IMR-90 (cell line): ENCODE measurements around the gene MTX3. TPM values are rescaled to one million over a fixed set of nuclear protein-coding genes. Genes with fewer than 3 reads are reported as not detected.

Experiments
- ATAC-seq: fragments of 200-7000 bp; cut with Tn5 transposase; 2 replicates; pipeline ENCODE4 v1.9.1; 2020; ENCODE audit warnings: low read depth, mild to moderate bottlenecking, moderate library complexity
- BruUV-seq: library from RNA; stranded (reverse); fragments of 400-500 nt; replicated peaks from 2 replicates; lab custom pipeline; 2021; lab: Mats Ljungman, UMichigan
- CTCF ChIA-PET: fragments of 300-600 bp; formaldehyde crosslinking; extraction: SDS; loops from one replicate; lab custom pipeline; 2021; ENCODE audit warnings: antibody characterized with exemption; lab: Yijun Ruan, JAX
- POLR2A ChIA-PET: fragments of 300-600 bp; sonication (Branson Sonifier 250); formaldehyde crosslinking; loops from one replicate; lab custom pipeline; 2022; ENCODE audit warnings: antibody characterized with exemption; ENCODE audit not compliant: unreplicated experiment; lab: Charles Lee
- DNase-seq: peaks from one replicate; pipeline ENCODE4 v3.0.0; 2013
- H2AFZ ChIP-seq: replicated peaks from 2 replicates; pipeline ENCODE3; 2013; ENCODE audit warnings: low read length, mild to moderate bottlenecking; ENCODE audit not compliant: poor library complexity
- H2AK5ac ChIP-seq: 2 replicates; pipeline ENCODE4 v1.6.1; 2013; ENCODE audit warnings: low read depth, low read length, inconsistent platforms
- H2AK9ac ChIP-seq: replicated peaks from 2 replicates; pipeline ENCODE3; 2013; ENCODE audit warnings: mild to moderate bottlenecking, low read depth, low read length, moderate library complexity; ENCODE audit not compliant: poor library complexity
- H2BK120ac ChIP-seq: 2 replicates; pipeline ENCODE4 v1.6.1; 2013; ENCODE audit warnings: low read depth, low read length, inconsistent platforms
- H2BK15ac ChIP-seq: 3 replicates; pipeline ENCODE4 v1.6.1; 2013; ENCODE audit warnings: low read depth, low read length, inconsistent platforms
- H2BK20ac ChIP-seq: 2 replicates; pipeline ENCODE4 v1.6.1; 2013; ENCODE audit warnings: low read depth, mild to moderate bottlenecking, inconsistent platforms, low read length, moderate library complexity
- H2BK5ac ChIP-seq: 2 replicates; pipeline ENCODE4 v1.6.1; 2013; ENCODE audit warnings: mild to moderate bottlenecking, low read depth, low read length, inconsistent platforms; ENCODE audit not compliant: poor library complexity, severe bottlenecking
- H3K14ac ChIP-seq: replicated peaks from 2 replicates; pipeline ENCODE4 v1.6.1; 2013; ENCODE audit warnings: low read depth, low read length, inconsistent platforms
- H3K18ac ChIP-seq: 2 replicates; pipeline ENCODE4 v1.6.1; 2013; ENCODE audit warnings: low read depth, low read length, control low read depth
- H3K23ac ChIP-seq: 2 replicates; pipeline ENCODE4 v1.6.1; 2013; ENCODE audit warnings: low read depth, low read length, inconsistent platforms
- H3K27ac ChIP-seq: 2 replicates; pipeline ENCODE4 v1.5.1; 2013; ENCODE audit warnings: mild to moderate bottlenecking, control low read depth, low read length; ENCODE audit not compliant: insufficient read depth
- H3K27me3 ChIP-seq: 2 replicates; pipeline ENCODE4 v1.6.1; 2013; ENCODE audit warnings: low read length; ENCODE audit not compliant: control insufficient read depth, insufficient read depth
- H3K36me3 ChIP-seq: 2 replicates; pipeline ENCODE4 v1.6.1; 2013; ENCODE audit warnings: low read length, mixed read lengths; ENCODE audit not compliant: control insufficient read depth, insufficient read depth
- H3K4ac ChIP-seq: 2 replicates; pipeline ENCODE4 v1.6.1; 2013; ENCODE audit warnings: low read depth, low read length, inconsistent platforms
- H3K4me1 ChIP-seq: 2 replicates; pipeline ENCODE4 v1.6.1; 2013; ENCODE audit warnings: low read length, mixed read lengths; ENCODE audit not compliant: control insufficient read depth, insufficient read depth
- H3K4me2 ChIP-seq: 2 replicates; pipeline ENCODE4 v1.6.1; 2013; ENCODE audit warnings: low read depth, mild to moderate bottlenecking, control low read depth, low read length, moderate library complexity
- H3K4me3 ChIP-seq: 2 replicates; pipeline ENCODE4 v1.5.1; 2013; ENCODE audit warnings: low read depth, mild to moderate bottlenecking, control low read depth, low read length, moderate library complexity; ENCODE audit not compliant: insufficient read depth
- H3K56ac ChIP-seq: 2 replicates; pipeline ENCODE4 v1.6.1; 2013; ENCODE audit warnings: low read length, inconsistent platforms; ENCODE audit not compliant: insufficient read depth; ENCODE audit errors: extremely low read depth
- H3K79me1 ChIP-seq, 2 experiments: 2 replicates each; pipeline ENCODE4 v1.6.1; 2013; ENCODE audit warnings: low read length in 2 of 2, inconsistent platforms in 1 of 2, low read depth in 1 of 2
- H3K9ac ChIP-seq: 2 replicates; pipeline ENCODE4 v1.6.1; 2013; ENCODE audit warnings: low read depth, low read length, control low read depth
- H3K9me1 ChIP-seq: 2 replicates; pipeline ENCODE4 v1.6.1; 2013; ENCODE audit warnings: low read length, inconsistent platforms; ENCODE audit not compliant: insufficient read depth
- H3K9me3 ChIP-seq: 2 replicates; pipeline ENCODE4 v1.6.1; 2013; ENCODE audit warnings: low read length; ENCODE audit not compliant: control insufficient read depth, insufficient read depth
- H4K20me1 ChIP-seq: 2 replicates; pipeline ENCODE4 v1.6.1; 2013; ENCODE audit warnings: low read length, inconsistent platforms; ENCODE audit not compliant: insufficient read depth
- H4K5ac ChIP-seq: 2 replicates; pipeline ENCODE4 v1.6.1; 2013; ENCODE audit warnings: mild to moderate bottlenecking, low read depth, low read length, control low read depth
- H4K8ac ChIP-seq, 2 experiments: 2 replicates each; pipeline ENCODE4 v1.6.1; 2013; ENCODE audit warnings: low read depth in 2 of 2, low read length in 2 of 2, control low read depth in 1 of 2, inconsistent platforms in 1 of 2
- H4K91ac ChIP-seq: 2 replicates; pipeline ENCODE4 v1.6.1; 2013; ENCODE audit warnings: low read depth, low read length, inconsistent platforms; ENCODE audit not compliant: insufficient read depth
- RAD21 ChIP-seq: IDR thresholded peaks from 2 replicates; pipeline ENCODE4 v1.6.1; 2012; ENCODE audit warnings: low read length, improper control_type of control experiment
- WGBS, 2 experiments: methylation state at CpG; one replicate each; pipeline versions ENCODE4 v1.1.5 to v1.1.7; 2013; ENCODE audit warnings: missing lambda C conversion rate in 2 of 2; ENCODE audit not compliant: insufficient read length in 1 of 2; ENCODE audit errors: extremely low coverage in 2 of 2; 5-methylcytosine and 5-hydroxymethylcytosine counted together
- dilution Hi-C: fragments of 300-500 bp; cut with HindIII; formaldehyde crosslinking; loops from one replicate; pipeline ENCODE4 v1.14.3; 2018; ENCODE audit warnings: low sequenced_read_pairs; ENCODE audit not compliant: unreplicated experiment
- in situ Hi-C: fragments of 300-500 bp; cut with MboI; formaldehyde crosslinking; loops from 3 replicates; pipeline ENCODE4 v1.14.3; 2019; ENCODE audit warnings: low sequenced_read_pairs, inconsistent platforms, mixed read lengths
- intact Hi-C: fragments of 100-400 bp; cut with micrococcal nuclease; formaldehyde crosslinking; loops from 2 replicates; pipeline ENCODE4 v1.10.0; 2022
- polyA plus RNA-seq, 3 experiments: library from polyadenylated mRNA; depleted of rRNA; stranded (reverse); fragments of >200 nt; gene quantifications; 2 replicates each; pipeline ENCODE4 v1.2.3, GENCODE V29; 2012; ENCODE audit warnings: low replicate concordance in 1 of 3
- total RNA-seq: library from RNA; depleted of rRNA; stranded (reverse); fragments of >200 nt; gene quantifications from 2 replicates; pipeline ENCODE4 v1.2.3, GENCODE V29; 2012
- TF ChIP-seq, protein P1 (sequence below): fragments of 150-350 bp; IDR thresholded peaks from 2 replicates; pipeline ENCODE4 v1.6.1; 2017; ENCODE audit warnings: mild to moderate bottlenecking, antibody characterized with exemption, low read length, low read depth

The MTX3 gene
- total and polyA plus RNA-seq, 2 of the 4 experiments (the other 2 are of a cell fraction): 6.6 to 12.7 TPM

DNA sequence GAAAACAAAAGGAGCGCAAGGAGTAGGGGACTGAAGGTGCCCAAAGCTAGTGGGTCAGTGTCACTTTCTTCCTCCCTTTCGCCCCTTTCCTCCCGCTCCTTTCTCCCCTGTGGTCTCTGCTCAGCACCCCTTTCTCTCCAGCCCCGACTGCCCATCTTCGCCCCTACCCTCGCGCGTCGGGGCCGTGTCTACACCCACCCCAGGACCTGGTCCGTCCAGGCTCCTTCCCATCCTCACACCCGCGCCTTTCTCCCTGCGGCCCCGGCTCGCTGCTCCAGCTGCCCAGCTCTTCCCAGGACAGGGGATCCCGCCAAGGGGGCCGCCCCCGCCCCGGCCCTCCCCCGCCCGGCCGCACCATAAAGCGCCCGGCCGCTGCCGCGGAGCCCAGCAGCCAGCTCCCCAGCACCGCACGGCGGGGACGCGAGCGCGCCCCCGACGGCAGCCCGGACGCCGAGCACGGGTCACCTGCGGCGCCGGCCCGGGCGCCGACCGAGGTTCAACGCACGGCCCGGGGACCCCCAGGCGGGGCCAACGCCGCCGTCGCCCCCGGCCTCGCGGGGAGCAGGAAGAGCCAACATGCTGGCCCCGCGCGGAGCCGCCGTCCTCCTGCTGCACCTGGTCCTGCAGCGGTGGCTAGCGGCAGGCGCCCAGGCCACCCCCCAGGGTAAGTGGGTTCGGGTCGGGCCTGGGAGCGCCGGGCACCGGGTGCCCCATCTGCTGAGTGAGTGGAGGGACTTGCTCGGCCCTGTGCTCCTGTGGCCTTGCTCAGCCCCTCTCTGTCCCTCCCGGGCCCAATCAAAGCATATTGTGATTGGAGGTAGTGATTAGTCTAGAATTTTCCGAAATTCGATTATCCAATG is 44.1 kb upstream of the MTX3 start, which contains the start of gene THBS4:
Gene THBS4 (plus strand): TSS at position 387 of the 860 bp plus-strand sequence. CDS start 190 bp downstream, at position 577.
- no peak within 1 kb of the TSS for H3K4me3 ChIP-seq
- in situ Hi-C loops (no loop called here), dilution Hi-C loops (no loop called here), intact Hi-C loops (no loop called here)
- WGBS, 2 experiments: 4% methylated on average over 41 of the region's 76 CpGs; no CpG with 5 or more reads in 1 of the 2 experiments
- H4K91ac ChIP-seq: no peak within 1 kb of the TSS
- H3K9me3 ChIP-seq: no peaks in the 10 kb centered on the region; the same call in 1 of the 2 replicates
- H4K8ac ChIP-seq: no peak within 1 kb of the TSS
- no peak within 1 kb of the TSS for H2BK120ac ChIP-seq
- ChIA-PET POLR2A (no interaction called here), CTCF (no interaction called here)
- no peaks in the 10 kb centered on the region for H4K20me1 ChIP-seq
- no peak within 1 kb of the TSS; the same call in 1 of the 2 replicates for H3K4me2 ChIP-seq
- BruUV-seq: no TSS peak
- no peak within 1 kb of the TSS for H2BK5ac ChIP-seq
- no peaks in the 10 kb centered on the region for H3K36me3 ChIP-seq
- H2BK20ac ChIP-seq: no peak within 1 kb of the TSS
- no peak within 1 kb of the TSS for H3K23ac ChIP-seq
- no peak within 1 kb of the TSS for H3K14ac ChIP-seq
- no peak within 1 kb of the TSS for H4K5ac ChIP-seq
- no peak within 1 kb of the TSS for H2AK5ac ChIP-seq
- no peak within 1 kb of the TSS for H2BK15ac ChIP-seq
- no peaks in the 10 kb centered on the region for H3K9me1 ChIP-seq
- DNase-seq: no peak
- peak within 1 kb of the TSS; percentile 49 for H2AFZ ChIP-seq
- H2AK9ac ChIP-seq: no peak within 1 kb of the TSS
- peaks cover 60% of the 10 kb centered on the region for H3K27me3 ChIP-seq
- peak; percentile 29 for ATAC-seq
- no peak within 1 kb of the TSS for H3K56ac ChIP-seq
- H3K4me1 ChIP-seq: no peaks in the 10 kb centered on the region
- H3K27ac ChIP-seq: no peak within 1 kb of the TSS
- no peak within 1 kb of the TSS for H3K18ac ChIP-seq
- no peak for TF ChIP-seq RAD21
- TF ChIP-seq, protein P1, sequence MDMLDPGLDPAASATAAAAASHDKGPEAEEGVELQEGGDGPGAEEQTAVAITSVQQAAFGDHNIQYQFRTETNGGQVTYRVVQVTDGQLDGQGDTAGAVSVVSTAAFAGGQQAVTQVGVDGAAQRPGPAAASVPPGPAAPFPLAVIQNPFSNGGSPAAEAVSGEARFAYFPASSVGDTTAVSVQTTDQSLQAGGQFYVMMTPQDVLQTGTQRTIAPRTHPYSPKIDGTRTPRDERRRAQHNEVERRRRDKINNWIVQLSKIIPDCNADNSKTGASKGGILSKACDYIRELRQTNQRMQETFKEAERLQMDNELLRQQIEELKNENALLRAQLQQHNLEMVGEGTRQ: no peak
- no peak within 1 kb of the TSS for H3K4ac ChIP-seq
- no peak within 1 kb of the TSS for H3K9ac ChIP-seq
- no peaks in the 10 kb centered on the region for H3K79me1 ChIP-seq
